Ecto neural progenitor cell (in vitro differentiated cells): ENCODE data around the gene PPIP5K1.

ENCODE experiments used
- DNase-seq: peaks from one replicate; pipeline ENCODE4 v3.0.0-alpha.2; 2018; ENCODE audit warnings: low spot score

Gene PPIP5K1

GRCh38 chr15:43488790-43489189 is 101.2 kb downstream of the PPIP5K1 start:
- DNase-seq, result no peak

GRCh38 chr15:43487271-43487895 is 102.6 kb downstream of the PPIP5K1 start:
- no peak for DNase-seq

- DNase-seq, result no peak
Measured at GRCh38 chr15:43484455-43484854, 105.6 kb downstream of the PPIP5K1 start.
